Naive thymus-derived CD4-positive, alpha-beta T cell (primary cell): ENCODE measurements around the gene RASGRF1. TPM values are rescaled to one million over a fixed set of nuclear protein-coding genes. Genes with fewer than 3 reads are reported as not detected.

Experiments
- ATAC-seq: fragments of 150-1000 bp; cut with Tn5 transposase; 2 replicates; pipeline ENCODE4 v1.10.0; 2021; ENCODE audit warnings: mild to moderate bottlenecking, moderate library complexity
- CTCF ChIA-PET: fragments of 350-600 bp; sonication (Branson Sonifier 250); formaldehyde crosslinking; loops from one replicate; lab custom pipeline; 2021; ENCODE audit warnings: antibody characterized with exemption; lab: Charles Lee
- POLR2A ChIA-PET: fragments of 350-600 bp; sonication (Branson Sonifier 250); formaldehyde crosslinking; loops from one replicate; lab custom pipeline; 2021; ENCODE audit warnings: antibody characterized with exemption, inconsistent platforms; lab: Charles Lee
- DNase-seq, 9 donors: peaks; one replicate each; pipeline versions ENCODE4 v3.0.0 to v3.0.0-alpha.2; 2020 to 2022; ENCODE audit warnings: mixed read lengths in 1 of 9
- H3K27ac ChIP-seq: one replicate; pipeline ENCODE4 v1.7.0; 2013; ENCODE audit warnings: mild to moderate bottlenecking, low read depth, low read length, moderate library complexity
- H3K27me3 ChIP-seq, 2 donors: one replicate each; pipeline ENCODE4 v1.7.0; 2013; ENCODE audit warnings: low read length in 2 of 2, mild to moderate bottlenecking in 2 of 2, moderate library complexity in 2 of 2; ENCODE audit not compliant: control insufficient read depth in 2 of 2, insufficient read depth in 2 of 2
- H3K36me3 ChIP-seq, 3 experiments: 1 replicate in 2 of 3; 2 replicates in 1 of 3; pipeline ENCODE4 v1.7.0; 2013; ENCODE audit warnings: low read length in 3 of 3, mild to moderate bottlenecking in 3 of 3, moderate library complexity in 1 of 3; ENCODE audit not compliant: insufficient read depth in 3 of 3, control insufficient read depth in 2 of 3
- H3K4me1 ChIP-seq, 2 donors: one replicate each; pipeline ENCODE4 v1.7.0; 2013; ENCODE audit warnings: low read length in 2 of 2, mild to moderate bottlenecking in 2 of 2, moderate library complexity in 1 of 2; ENCODE audit not compliant: control insufficient read depth in 2 of 2, insufficient read depth in 2 of 2
- H3K4me3 ChIP-seq: 2 replicates; pipeline ENCODE4 v1.7.0; 2013; ENCODE audit warnings: mild to moderate bottlenecking, low read length
- H3K9me3 ChIP-seq, 3 experiments: 1 replicate in 2 of 3; 2 replicates in 1 of 3; pipeline ENCODE4 v1.7.0; 2013; ENCODE audit warnings: low read length in 3 of 3; ENCODE audit not compliant: control insufficient read depth in 2 of 3
- H3K27ac Mint-ChIP-seq, 9 donors: one replicate each; pipeline ENCODE4 v1.8.0; 2020 to 2022; ENCODE audit warnings: mixed read lengths in 9 of 9, mild to moderate bottlenecking in 8 of 9, moderate library complexity in 5 of 9, inconsistent platforms in 2 of 9
- H3K27me3 Mint-ChIP-seq, 5 donors: one replicate each; pipeline ENCODE4 v1.8.0; 2021 to 2022; ENCODE audit warnings: mixed read lengths in 5 of 5, mild to moderate bottlenecking in 1 of 5
- H3K36me3 Mint-ChIP-seq, 5 donors: one replicate each; pipeline ENCODE4 v1.8.0; 2020 to 2022; ENCODE audit warnings: mixed read lengths in 5 of 5, mild to moderate bottlenecking in 3 of 5, inconsistent platforms in 1 of 5
- H3K4me1 Mint-ChIP-seq, 7 donors: one replicate each; pipeline ENCODE4 v1.8.0; 2020 to 2022; ENCODE audit warnings: mixed read lengths in 7 of 7, mild to moderate bottlenecking in 3 of 7, inconsistent platforms in 1 of 7
- H3K4me3 Mint-ChIP-seq, 10 donors: one replicate each; pipeline ENCODE4 v1.8.0; 2020 to 2022; ENCODE audit warnings: mild to moderate bottlenecking in 10 of 10, mixed read lengths in 10 of 10, moderate library complexity in 6 of 10, inconsistent platforms in 2 of 10
- H3K9me3 Mint-ChIP-seq, 11 donors: one replicate each; pipeline ENCODE4 v1.8.0; 2020 to 2022; ENCODE audit warnings: mixed read lengths in 11 of 11, mild to moderate bottlenecking in 4 of 11, inconsistent platforms in 1 of 11, moderate library complexity in 1 of 11
- intact Hi-C, 2 donors: fragments of 100-400 bp; cut with micrococcal nuclease; formaldehyde crosslinking; loops; one replicate each; pipeline ENCODE4 v1.15.1; 2023
- polyA plus RNA-seq, 2 donors: library from polyadenylated mRNA; unstranded; fragments of 300-500 nt; fragmentation: Illumina TruSeq; gene quantifications; one replicate each; pipeline ENCODE4 v1.2.3, GENCODE V29; 2021
- total RNA-seq, 6 experiments: library from RNA in 5 of 6; stranded (reverse) in 5 of 6; gene quantifications; 1 replicate in 5 of 6; 2 replicates in 1 of 6; pipeline ENCODE4 v1.2.3 and lab custom pipeline; 2021 to 2026

RASGRF1 gene
- total and polyA plus RNA-seq, 7 experiments from 2014 or later, result 0.07 to 0.10 TPM; not detected in 5

- CTCF ChIA-PET, result no interaction called here
- no peak for ATAC-seq
- POLR2A ChIA-PET, result no interaction called here
- Mint-ChIP-seq H3K4me1 (peaks cover 0 to 2% (median 0%) of the 10 kb centered on the region in 7 donors), H3K36me3 (no peaks in the 10 kb centered on the region), H3K27me3 (peaks cover 0 to 17% (median 8%) of the 10 kb centered on the region in 5 donors), H3K4me3 (no peak overlapping the region), H3K9me3 (peaks cover 0 to 7% (median 0%) of the 10 kb centered on the region in 11 donors), H3K27ac (no peak overlapping the region)
- intact Hi-C loops, result no loop called here
- Histone ChIP-seq H3K36me3 (no peaks in the 10 kb centered on the region), H3K27me3 (no peaks in the 10 kb centered on the region), H3K4me1 (no peaks in the 10 kb centered on the region), H3K27ac (no peak overlapping the region), H3K9me3 (no peaks in the 10 kb centered on the region), H3K4me3 (no peak overlapping the region)
- DNase-seq, result no peak
Observed at GRCh38 chr15:79053894-79054293, 36.7 kb downstream of the RASGRF1 start.

GRCh38 chr15:79051941-79052731 is 38.4 kb downstream of the RASGRF1 start:
- Histone ChIP-seq H3K9me3 (no peaks in the 10 kb centered on the region), H3K4me1 (no peaks in the 10 kb centered on the region), H3K4me3 (no peak overlapping the region), H3K27ac (no peak overlapping the region), H3K27me3 (no peaks in the 10 kb centered on the region), H3K36me3 (no peaks in the 10 kb centered on the region)
- CTCF ChIA-PET, result no interaction called here
- Mint-ChIP-seq H3K27ac (no peak overlapping the region), H3K27me3 (peaks cover 0 to 15% (median 11%) of the 10 kb centered on the region in 5 donors), H3K4me3 (no peak overlapping the region), H3K9me3 (peaks cover 0 to 7% (median 0%) of the 10 kb centered on the region in 11 donors), H3K4me1 (peaks cover 0 to 2% (median 0%) of the 10 kb centered on the region in 7 donors), H3K36me3 (no peaks in the 10 kb centered on the region)
- intact Hi-C loops, result no loop called here
- no peak for DNase-seq
- POLR2A ChIA-PET, result no interaction called here
- no peak for ATAC-seq

GRCh38 chr15:79051029-79051428 is 39.6 kb downstream of the RASGRF1 start:
- H3K36me3 Mint-ChIP-seq, result no peaks in the 10 kb centered on the region
- H3K27ac ChIP-seq, result no peak overlapping the region
- H3K27ac Mint-ChIP-seq, result no peak overlapping the region
- no peak overlapping the region for H3K4me3 Mint-ChIP-seq
- CTCF ChIA-PET, result no interaction called here
- no peaks in the 10 kb centered on the region for H3K9me3 ChIP-seq
- H3K27me3 Mint-ChIP-seq, result peaks cover 0 to 12% (median 6%) of the 10 kb centered on the region in 5 donors
- no peaks in the 10 kb centered on the region for H3K4me1 ChIP-seq
- H3K36me3 ChIP-seq, result no peaks in the 10 kb centered on the region
- no peaks in the 10 kb centered on the region for H3K27me3 ChIP-seq
- POLR2A ChIA-PET, result no interaction called here
- ATAC-seq (no peak), DNase-seq (no peak)
- intact Hi-C loops, result no loop called here
- peaks cover 0 to 7% (median 0%) of the 10 kb centered on the region in 11 donors for H3K9me3 Mint-ChIP-seq
- H3K4me3 ChIP-seq, result no peak overlapping the region
- peaks cover 0 to 2% (median 0%) of the 10 kb centered on the region in 7 donors for H3K4me1 Mint-ChIP-seq

GRCh38 chr15:79050341-79050740 is 40.2 kb downstream of the RASGRF1 start:
- ChIA-PET POLR2A (no interaction called here), CTCF (no interaction called here)
- intact Hi-C loops, result no loop called here
- Histone ChIP-seq H3K4me1 (no peaks in the 10 kb centered on the region), H3K4me3 (no peak overlapping the region), H3K27ac (no peak overlapping the region), H3K36me3 (no peaks in the 10 kb centered on the region), H3K9me3 (no peaks in the 10 kb centered on the region), H3K27me3 (no peaks in the 10 kb centered on the region)
- no peak for ATAC-seq
- DNase-seq, result no peak
- Mint-ChIP-seq H3K9me3 (peaks cover 0 to 3% (median 0%) of the 10 kb centered on the region in 11 donors), H3K4me1 (peaks cover 0 to 2% (median 0%) of the 10 kb centered on the region in 7 donors), H3K27ac (no peak overlapping the region), H3K27me3 (peaks cover 0 to 6% (median 4%) of the 10 kb centered on the region in 5 donors), H3K36me3 (no peaks in the 10 kb centered on the region), H3K4me3 (no peak overlapping the region)

GRCh38 chr15:79049416-79049815 is 41.2 kb downstream of the RASGRF1 start:
- Histone ChIP-seq H3K36me3 (no peaks in the 10 kb centered on the region), H3K4me3 (no peak overlapping the region), H3K4me1 (no peaks in the 10 kb centered on the region), H3K27me3 (no peaks in the 10 kb centered on the region), H3K9me3 (no peaks in the 10 kb centered on the region), H3K27ac (no peak overlapping the region)
- H3K4me3 Mint-ChIP-seq, result no peak overlapping the region
- no peaks in the 10 kb centered on the region for H3K36me3 Mint-ChIP-seq
- DNase-seq, result no peak
- ATAC-seq, result no peak
- H3K27ac Mint-ChIP-seq, result no peak overlapping the region
- H3K4me1 Mint-ChIP-seq, result no peaks in the 10 kb centered on the region
- peaks cover 0 to 4% (median under 1%) of the 10 kb centered on the region in 11 donors for H3K9me3 Mint-ChIP-seq
- H3K27me3 Mint-ChIP-seq, result peaks cover 0 to 8% (median 4%) of the 10 kb centered on the region in 5 donors
- intact Hi-C loops, result no loop called here
- ChIA-PET POLR2A (no interaction called here), CTCF (no interaction called here)

- no peak overlapping the region for H3K27ac Mint-ChIP-seq
- H3K36me3 ChIP-seq, result no peaks in the 10 kb centered on the region
- intact Hi-C loops, result no loop called here
- no peaks in the 10 kb centered on the region for H3K27me3 ChIP-seq
- no peak for ATAC-seq
- H3K4me3 Mint-ChIP-seq, result no peak overlapping the region
- peaks cover 0 to 9% (median 6%) of the 10 kb centered on the region in 3 experiments for H3K9me3 ChIP-seq
- ChIA-PET POLR2A (no interaction called here), CTCF (no interaction called here)
- DNase-seq, result no peak
- peaks cover 0 to 20% (median 12%) of the 10 kb centered on the region in 11 donors for H3K9me3 Mint-ChIP-seq
- no peak overlapping the region for H3K4me3 ChIP-seq
- peaks cover 0 to 9% (median 0%) of the 10 kb centered on the region in 5 donors for H3K36me3 Mint-ChIP-seq
- no peaks in the 10 kb centered on the region for H3K4me1 Mint-ChIP-seq
- H3K27ac ChIP-seq, result no peak overlapping the region
- peaks cover 8 to 23% (median 13%) of the 10 kb centered on the region in 5 donors for H3K27me3 Mint-ChIP-seq
- H3K4me1 ChIP-seq, result no peaks in the 10 kb centered on the region
Observed at GRCh38 chr15:79047676-79048439, 42.7 kb downstream of the RASGRF1 start.
